GM21515 (cell line): Measurements from ENCODE around the gene CDH15.
"Not testable (repeated sequence)": the region's sequence is repeated elsewhere in the genome, so short reads cannot be mapped to it uniquely, and the experiment has no call there.

ENCODE experiments used
- ATAC-seq: cut with Tn5 transposase; IDR thresholded peaks from one replicate; pipeline ENCODE4 v1.9.1; 2021; ENCODE audit not compliant: unreplicated experiment

CDH15 gene

GRCh38 chr16:89155851-89156739, 15.5 kb upstream of the CDH15 start:
- no peak for ATAC-seq

- no peak for ATAC-seq
Observed at GRCh38 chr16:89156740-89157645, 14.6 kb upstream of the CDH15 start.

DNA sequence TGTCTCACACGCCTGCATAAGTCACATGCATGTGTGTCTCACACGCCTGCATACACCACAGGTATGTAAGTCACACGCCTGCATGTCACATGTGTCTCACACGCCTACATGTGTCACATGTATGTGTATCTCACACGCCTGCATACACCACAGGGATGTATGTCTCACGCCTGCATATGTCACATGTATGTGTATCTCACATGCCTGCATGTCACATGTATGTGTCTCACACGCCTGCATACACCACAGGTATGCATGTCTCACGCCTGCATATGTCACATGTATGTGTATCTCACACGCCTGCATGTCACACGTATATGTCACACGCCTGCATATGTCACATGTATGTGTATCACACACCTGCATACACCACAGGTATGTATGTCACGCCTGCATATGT, 13.8 kb upstream of the CDH15 start:
- ATAC-seq: no peak

DNA sequence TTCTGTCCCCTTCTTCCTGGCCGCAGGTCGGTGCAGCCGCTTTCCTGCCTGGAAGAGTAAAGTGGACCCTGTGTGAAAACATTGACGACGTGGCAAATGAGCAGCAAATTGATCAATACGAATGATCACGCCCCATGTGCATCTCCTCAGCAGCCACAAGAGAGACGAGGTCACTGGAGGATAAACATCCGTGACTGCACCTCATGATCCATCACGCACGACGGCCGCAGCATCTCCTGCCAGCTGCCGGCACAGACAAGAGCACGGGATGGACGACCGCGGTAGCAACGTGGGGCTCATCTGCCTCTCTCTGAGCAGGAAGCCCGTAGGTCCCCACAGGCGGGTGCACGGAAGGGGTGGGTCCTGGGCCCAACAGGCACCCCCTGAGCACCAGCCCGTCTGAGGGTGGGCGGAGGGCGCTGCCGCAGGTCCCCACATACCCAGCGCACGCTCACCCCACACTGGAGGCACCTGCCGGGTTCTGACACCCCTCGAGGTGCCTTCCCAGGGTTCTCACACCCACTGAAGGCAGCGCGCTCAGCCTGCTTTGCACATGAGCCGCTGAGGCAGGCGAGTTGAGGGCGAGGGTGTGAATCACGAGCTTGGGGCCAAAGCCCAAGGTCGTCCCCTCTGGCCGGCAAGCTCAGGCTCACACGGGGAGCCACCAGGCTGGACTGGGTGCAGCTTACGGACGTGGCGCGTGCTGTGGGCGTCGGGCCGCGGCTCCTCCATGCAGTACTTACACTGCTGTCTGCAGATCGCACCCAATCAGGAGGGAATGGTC, 12.3 kb upstream of the CDH15 start:
- ATAC-seq: no peak

DNA sequence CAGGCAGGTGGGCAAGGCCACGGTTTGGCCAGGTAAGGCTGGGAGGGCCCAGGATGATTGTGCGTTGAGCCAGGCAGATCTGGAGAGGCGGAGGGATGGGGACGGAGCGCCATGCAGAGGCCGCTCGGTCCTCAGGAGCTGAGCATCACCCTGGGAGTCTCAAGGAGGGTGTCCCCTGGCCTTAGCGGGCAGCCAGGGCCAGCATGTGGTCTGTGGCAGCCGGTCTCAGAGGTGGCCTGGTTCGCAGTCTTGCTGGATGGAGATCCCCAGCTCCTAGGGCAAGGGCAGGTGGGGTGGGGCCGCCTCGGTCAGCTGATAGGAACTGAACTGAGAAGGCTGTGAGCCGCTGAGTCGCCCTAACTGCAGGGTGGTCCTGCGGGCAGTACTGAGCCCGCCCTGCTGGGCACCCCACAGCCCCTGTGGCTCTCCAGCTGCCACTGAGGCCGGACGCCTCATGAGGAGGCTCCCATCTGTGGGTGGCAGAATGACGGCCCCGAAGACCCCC, 11.6 kb upstream of the CDH15 start:
- ATAC-seq: no peak

- ATAC-seq: no peak
Observed at GRCh38 chr16:89160977-89161701, 10.4 kb upstream of the CDH15 start.

DNA sequence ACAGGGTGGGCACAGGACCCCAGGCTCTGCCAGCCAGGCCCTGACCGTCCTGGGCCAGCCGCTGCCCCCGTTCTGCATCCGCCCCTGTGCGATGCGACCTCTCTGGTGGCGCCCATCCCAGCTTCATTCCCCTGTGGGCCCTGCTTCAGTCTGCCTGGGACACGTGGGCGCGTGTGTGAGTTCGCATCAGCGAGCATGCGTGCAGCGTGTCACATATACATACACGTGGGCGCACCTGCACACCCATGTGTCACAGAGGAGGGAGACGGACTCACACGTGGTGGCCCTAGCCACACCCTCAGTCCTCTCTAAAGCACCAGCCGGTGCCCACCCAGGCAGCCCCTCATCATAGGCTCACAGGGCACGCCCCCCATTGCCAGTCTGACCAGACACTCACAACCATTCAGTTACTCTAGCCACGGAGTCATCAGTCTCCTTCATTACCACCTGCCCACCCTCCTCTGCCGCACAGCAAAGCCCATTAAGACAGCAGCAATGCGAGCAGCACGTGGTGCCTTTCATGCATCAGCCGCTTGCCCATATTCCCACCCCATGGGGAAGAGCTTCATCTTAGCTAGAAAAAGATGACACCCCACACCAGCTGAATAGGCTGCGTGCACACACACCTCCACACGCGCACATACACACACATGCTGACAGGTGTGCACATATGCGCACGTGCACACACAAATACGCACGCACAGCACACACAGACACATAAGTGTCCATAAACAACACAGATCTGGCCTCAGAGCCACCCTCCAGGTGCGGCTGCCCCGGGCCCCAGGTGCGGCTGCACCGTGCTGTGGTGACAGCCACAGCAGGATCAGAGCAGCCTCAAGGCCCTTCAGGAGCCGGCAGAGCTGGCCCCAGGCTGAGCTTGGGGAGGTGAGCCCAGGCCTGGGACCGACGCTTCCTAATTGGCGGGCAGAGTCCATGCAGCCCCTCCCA, 9.5 kb upstream of the CDH15 start:
- no peak for ATAC-seq

GRCh38 chr16:89163297-89163696, 8.3 kb upstream of the CDH15 start:
- no peak for ATAC-seq

DNA sequence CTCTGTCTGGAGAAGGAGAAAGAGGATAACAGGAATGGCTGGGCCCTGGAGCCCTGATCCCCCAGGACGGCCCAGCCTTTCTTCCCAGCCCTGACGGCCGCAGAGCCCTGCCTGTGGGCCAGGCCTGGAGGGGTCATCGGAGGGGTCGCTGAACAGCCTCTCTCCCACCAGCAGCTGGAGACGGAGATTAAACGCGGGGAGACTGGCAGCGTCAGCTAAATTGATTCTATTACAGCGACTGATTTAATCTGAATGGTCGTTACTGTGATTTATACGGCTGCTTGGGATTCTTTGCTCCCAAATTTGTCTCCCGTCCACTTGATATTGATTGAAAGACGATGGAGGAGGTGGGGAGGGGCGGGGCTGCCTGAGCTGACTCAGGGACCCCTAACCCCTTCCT, 7.1 kb upstream of the CDH15 start:
- no peak for ATAC-seq

DNA sequence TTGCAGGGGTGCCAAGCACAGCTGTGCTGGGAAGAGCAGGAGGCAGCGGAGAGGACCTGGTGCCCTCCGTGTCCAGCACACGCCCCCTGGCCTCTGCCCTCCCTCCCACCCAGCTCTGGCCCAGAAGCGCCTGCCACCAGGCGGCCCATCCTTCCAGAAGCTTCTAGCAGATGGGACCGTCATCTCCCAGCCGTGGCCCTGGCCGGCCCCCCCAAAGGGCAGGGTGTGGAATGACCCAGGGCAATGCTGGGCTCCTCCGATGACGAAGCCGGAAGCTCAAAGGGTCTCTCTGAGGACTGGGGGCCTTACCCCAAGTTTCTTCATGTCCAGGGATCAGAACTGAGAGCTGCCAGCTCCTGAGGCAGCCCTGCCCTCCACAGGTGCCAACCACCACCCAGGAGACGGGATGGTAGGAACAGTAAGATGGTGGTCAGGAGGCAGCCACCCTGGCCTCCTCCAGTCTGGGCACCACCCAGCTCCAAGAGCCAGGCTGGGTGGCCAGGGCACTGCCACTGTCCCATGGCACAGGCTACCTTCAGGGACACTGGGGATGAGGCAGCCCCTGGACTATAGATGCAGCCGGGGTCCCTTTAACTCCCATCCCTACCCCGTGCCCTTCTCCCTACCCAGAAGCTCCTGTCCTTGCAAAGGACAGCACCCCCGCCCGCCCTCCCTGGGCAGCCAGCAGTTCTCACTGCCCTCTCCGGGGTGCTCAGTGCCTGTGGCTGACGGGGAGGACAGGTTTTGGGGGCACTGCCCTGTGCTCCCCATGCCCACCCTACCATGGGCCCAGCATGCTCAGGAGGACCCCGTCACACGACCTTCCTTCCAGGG, 6.5 kb upstream of the CDH15 start:
- no peak for ATAC-seq

GRCh38 chr16:89165681-89165979, 5.9 kb upstream of the CDH15 start:
- ATAC-seq: not testable (repeated sequence)

DNA sequence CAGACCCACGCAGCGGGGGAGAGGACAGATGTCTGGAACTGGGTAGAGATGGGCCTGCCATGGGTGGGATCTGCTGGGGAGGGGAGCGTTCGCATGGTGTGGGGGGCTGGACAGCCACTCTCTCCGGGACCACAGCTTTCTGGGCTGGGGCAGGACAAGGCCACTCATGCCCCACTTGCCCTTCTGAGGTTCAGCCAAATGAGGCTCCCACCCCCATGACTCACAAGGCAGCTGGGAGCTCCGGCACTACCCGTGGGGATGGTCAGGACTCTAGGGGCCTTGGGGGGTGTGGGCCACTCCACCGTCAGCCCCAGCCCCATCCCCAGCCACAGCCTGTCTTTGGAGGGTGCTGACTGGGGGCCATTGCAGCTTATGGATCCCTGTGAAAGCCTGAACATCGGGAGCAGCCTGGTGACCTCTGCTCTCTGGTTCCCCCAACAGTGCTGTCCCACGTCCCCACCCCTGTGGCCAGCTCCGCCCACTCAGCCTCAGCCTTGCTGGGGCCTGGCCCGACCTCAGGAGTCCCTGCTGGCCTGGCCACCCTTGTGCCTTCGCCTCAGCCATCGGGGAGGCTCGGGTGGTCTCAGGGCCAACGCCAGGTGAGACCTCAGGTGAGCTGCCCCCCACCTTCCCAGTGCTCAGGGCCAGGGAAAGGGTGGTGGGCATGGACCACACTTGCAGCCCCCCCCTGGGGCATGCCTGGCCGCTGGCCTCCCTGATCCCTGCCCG, 4.7 kb upstream of the CDH15 start:
- no peak for ATAC-seq

GRCh38 chr16:89167425-89167941, 4.1 kb upstream of the CDH15 start:
- ATAC-seq: no peak

- ATAC-seq: no peak
Observed at GRCh38 chr16:89168381-89169189, 3.0 kb upstream of the CDH15 start.

DNA sequence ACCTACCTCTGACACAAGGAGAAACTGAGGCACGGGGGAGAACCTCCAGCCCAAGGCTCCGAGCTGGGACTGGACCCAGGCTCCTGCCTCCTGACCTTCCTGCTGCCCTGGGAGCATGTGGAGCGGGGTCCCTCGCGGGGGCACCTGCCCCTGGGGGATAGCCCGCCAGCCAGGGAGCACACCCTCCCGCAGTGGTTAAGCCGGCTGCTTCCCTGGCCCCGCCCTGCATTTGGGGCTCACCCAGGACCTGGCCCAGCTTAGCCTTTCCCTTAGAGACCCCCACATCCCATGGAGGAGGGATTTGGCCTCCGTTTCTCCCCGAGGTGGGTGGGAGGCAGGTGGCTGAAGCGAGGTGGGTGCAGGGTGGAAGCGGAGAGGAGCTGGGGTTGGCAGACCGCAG, 1.8 kb upstream of the CDH15 start:
- no peak for ATAC-seq

DNA sequence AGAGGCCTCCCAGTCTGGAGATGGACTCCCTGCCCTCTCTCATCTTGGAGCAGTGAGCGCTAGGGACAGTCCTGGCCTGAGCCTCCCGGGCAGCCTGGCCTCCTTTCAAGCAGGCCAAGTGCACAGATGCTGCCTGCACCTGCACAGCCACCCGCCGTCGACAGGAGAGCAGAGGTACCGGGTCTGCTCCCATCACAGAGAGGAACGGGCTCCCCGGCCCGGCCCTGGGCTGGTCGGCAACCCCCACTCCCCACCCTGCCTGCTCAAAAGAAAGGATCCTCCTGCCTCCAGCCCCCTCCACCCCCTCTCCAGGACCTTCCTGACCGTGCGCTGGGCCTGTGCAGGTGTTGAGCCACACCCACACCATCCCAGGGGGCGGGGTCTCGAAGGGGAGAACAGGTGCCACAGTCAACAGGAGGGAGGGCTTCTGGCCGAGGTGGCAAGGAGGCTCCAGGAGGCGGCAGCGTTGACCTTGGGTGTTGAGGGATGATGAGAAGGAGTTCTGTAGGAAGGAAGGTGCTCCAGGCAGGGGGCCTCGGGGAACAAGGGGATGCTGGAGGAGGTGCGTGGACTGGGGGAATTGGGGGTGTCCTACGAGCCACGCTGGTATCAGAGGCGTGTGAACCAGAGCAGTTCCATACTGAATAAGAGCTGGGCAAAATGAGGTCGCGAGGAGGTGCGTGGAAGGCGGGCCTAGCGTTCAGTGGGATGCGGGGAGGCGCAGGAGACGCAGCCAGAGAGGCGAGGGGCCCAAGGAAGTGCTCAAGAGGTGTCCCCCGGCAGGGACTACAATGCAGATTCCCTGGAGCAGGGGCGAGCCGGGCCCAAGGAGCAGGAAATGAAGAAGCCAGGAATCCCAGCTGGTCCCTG, 967 bp upstream of the CDH15 start:
- no peak for ATAC-seq
